Body of pancreas (tissue), 4 donors: Measurements from ENCODE around the gene DGKG.

Source experiments
- CTCF ChIP-seq, 7 experiments: fragments of 450-650 bp in 4 of 7; fragments of 200-600 bp in 3 of 7; sonication (generic) in 3 of 7; IDR thresholded peaks; one replicate each; pipeline ENCODE4 v1.5.1; 2016 to 2019; ENCODE audit warnings: antibody characterized with exemption in 7 of 7
- POLR2A ChIP-seq, 3 donors: fragments of 450-650 bp; IDR thresholded peaks; one replicate each; pipeline ENCODE4 v1.6.1; 2016; ENCODE audit warnings: antibody characterized with exemption in 3 of 3, mild to moderate bottlenecking in 2 of 3

GRCh38 chr3:186173224-186173815, 188.7 kb downstream of the DGKG start:
- TF ChIP-seq CTCF (IDR thresholded peaks at IDR 0.05) (no peak), POLR2A (IDR thresholded peaks at IDR 0.05) (no peak)
